Measurements from ENCODE around the gene SPDYC. TPM values are rescaled to one million over a fixed set of nuclear protein-coding genes. Genes with fewer than 3 reads are reported as not detected.

SPDYC gene
- total RNA-seq, 2 donors from 2014 or later = not detected

GRCh38 chr11:65213322-65214211 is 43.5 kb downstream of the SPDYC start:
- peaks cover 9% of the 10 kb centered on the region for H3K4me1 ChIP-seq
- intact Hi-C loops (cut with DNase I) = no loop called here
- no peak overlapping the region for H3K4me3 ChIP-seq
- peaks cover 7% of the 10 kb centered on the region for H3K36me3 ChIP-seq
- no peak for TF ChIP-seq CTCF (IDR thresholded peaks at IDR 0.05)
- DNase-seq = no peak
- H3K27ac ChIP-seq = no peak overlapping the region
- H3K9me3 ChIP-seq = no peaks in the 10 kb centered on the region
- no peaks in the 10 kb centered on the region for H3K27me3 ChIP-seq
- no peak overlapping the region for H3K9ac ChIP-seq (ENCODE audit: low read depth in 2 of 2, low read length in 2 of 2)

- Histone ChIP-seq H3K9me3 (no peaks in the 10 kb centered on the region), H3K4me1 (peaks cover 2% of the 10 kb centered on the region), H3K27me3 (no peaks in the 10 kb centered on the region), H3K36me3 (peaks cover 7% of the 10 kb centered on the region), H3K4me3 (no peak overlapping the region), H3K9ac (ENCODE audit: low read depth in 2 of 2, low read length in 2 of 2) (no peak overlapping the region), H3K27ac (no peak overlapping the region)
- no peak for TF ChIP-seq CTCF (IDR thresholded peaks at IDR 0.05)
- DNase-seq = no peak
- intact Hi-C loops (cut with DNase I) = no loop called here
These were observed 44.3 kb downstream of the SPDYC start for GRCh38 chr11:65214212-65214845.

GRCh38 chr11:65215441-65216076 is 45.5 kb downstream of the SPDYC start:
- no peak overlapping the region for H3K9ac ChIP-seq (ENCODE audit: low read depth in 2 of 2, low read length in 2 of 2)
- no peak overlapping the region for H3K4me3 ChIP-seq
- no peaks in the 10 kb centered on the region for H3K36me3 ChIP-seq
- no peaks in the 10 kb centered on the region for H3K27me3 ChIP-seq
- no peaks in the 10 kb centered on the region for H3K4me1 ChIP-seq
- no peak for TF ChIP-seq CTCF (IDR thresholded peaks at IDR 0.05)
- intact Hi-C loops (cut with DNase I) = no loop called here
- H3K27ac ChIP-seq = no peak overlapping the region
- no peaks in the 10 kb centered on the region for H3K9me3 ChIP-seq
- DNase-seq = no peak

GRCh38 chr11:65216830-65217229 is 46.8 kb downstream of the SPDYC start:
- no peak overlapping the region for H3K27ac ChIP-seq
- no peaks in the 10 kb centered on the region for H3K4me1 ChIP-seq
- intact Hi-C loops (cut with DNase I) = no loop called here
- no peaks in the 10 kb centered on the region for H3K36me3 ChIP-seq
- no peak for DNase-seq
- no peak overlapping the region for H3K9ac ChIP-seq (ENCODE audit: low read depth in 2 of 2, low read length in 2 of 2)
- no peaks in the 10 kb centered on the region for H3K27me3 ChIP-seq
- TF ChIP-seq CTCF (IDR thresholded peaks at IDR 0.05) = no peak
- no peaks in the 10 kb centered on the region for H3K9me3 ChIP-seq
- no peak overlapping the region for H3K4me3 ChIP-seq

GRCh38 chr11:65217441-65218423 is 47.7 kb downstream of the SPDYC start:
- Histone ChIP-seq H3K9me3 (no peaks in the 10 kb centered on the region), H3K27me3 (no peaks in the 10 kb centered on the region), H3K27ac (no peak overlapping the region), H3K4me3 (no peak overlapping the region), H3K9ac (ENCODE audit: low read depth in 2 of 2, low read length in 2 of 2) (no peak overlapping the region), H3K36me3 (no peaks in the 10 kb centered on the region), H3K4me1 (no peaks in the 10 kb centered on the region)
- intact Hi-C loops (cut with DNase I) = no loop called here
- TF ChIP-seq CTCF (IDR thresholded peaks at IDR 0.05) = no peak
- DNase-seq = no peak

Data from colonic mucosa (tissue), 4 donors.